ENCODE data around the gene EFCAB7. TPM values are rescaled to one million over a fixed set of nuclear protein-coding genes. Genes with fewer than 3 reads are reported as not detected.
A peak's percentile ranks its signal among the peaks of the same experiment; 100 is the strongest.

EFCAB7 gene
- total and polyA plus RNA-seq, 2 of the 13 experiments (the other 11 are each of a cell fraction or from before 2014, with no cell fraction given) = 1.7 to 5.4 TPM

- TF ChIP-seq, protein P1, sequence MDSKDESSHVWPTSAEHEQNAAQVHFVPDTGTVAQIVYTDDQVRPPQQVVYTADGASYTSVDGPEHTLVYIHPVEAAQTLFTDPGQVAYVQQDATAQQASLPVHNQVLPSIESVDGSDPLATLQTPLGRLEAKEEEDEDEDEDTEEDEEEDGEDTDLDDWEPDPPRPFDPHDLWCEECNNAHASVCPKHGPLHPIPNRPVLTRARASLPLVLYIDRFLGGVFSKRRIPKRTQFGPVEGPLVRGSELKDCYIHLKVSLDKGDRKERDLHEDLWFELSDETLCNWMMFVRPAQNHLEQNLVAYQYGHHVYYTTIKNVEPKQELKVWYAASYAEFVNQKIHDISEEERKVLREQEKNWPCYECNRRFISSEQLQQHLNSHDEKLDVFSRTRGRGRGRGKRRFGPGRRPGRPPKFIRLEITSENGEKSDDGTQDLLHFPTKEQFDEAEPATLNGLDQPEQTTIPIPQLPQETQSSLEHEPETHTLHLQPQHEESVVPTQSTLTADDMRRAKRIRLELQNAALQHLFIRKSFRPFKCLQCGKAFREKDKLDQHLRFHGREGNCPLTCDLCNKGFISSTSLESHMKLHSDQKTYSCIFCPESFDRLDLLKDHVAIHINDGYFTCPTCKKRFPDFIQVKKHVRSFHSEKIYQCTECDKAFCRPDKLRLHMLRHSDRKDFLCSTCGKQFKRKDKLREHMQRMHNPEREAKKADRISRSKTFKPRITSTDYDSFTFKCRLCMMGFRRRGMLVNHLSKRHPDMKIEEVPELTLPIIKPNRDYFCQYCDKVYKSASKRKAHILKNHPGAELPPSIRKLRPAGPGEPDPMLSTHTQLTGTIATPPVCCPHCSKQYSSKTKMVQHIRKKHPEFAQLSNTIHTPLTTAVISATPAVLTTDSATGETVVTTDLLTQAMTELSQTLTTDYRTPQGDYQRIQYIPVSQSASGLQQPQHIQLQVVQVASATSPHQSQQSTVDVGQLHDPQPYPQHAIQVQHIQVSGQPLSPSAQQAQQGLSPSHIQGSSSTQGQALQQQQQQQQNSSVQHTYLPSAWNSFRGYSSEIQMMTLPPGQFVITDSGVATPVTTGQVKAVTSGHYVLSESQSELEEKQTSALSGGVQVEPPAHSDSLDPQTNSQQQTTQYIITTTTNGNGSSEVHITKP (CRISPR knock-in tag; IDR thresholded peaks at IDR 0.05; ENCODE audit: low read depth) = 0 out of 2 replicates have a peak, but pooled peaks have one; percentile 33
- TF ChIP-seq KDM3A (CRISPR knock-in tag; IDR thresholded peaks at IDR 0.05; ENCODE audit: low read depth) (0 out of 2 replicates have a peak, but pooled peaks have one; percentile 25), ZNF468 (CRISPR knock-in tag; IDR thresholded peaks at IDR 0.05) (no peak), RFXANK (CRISPR knock-in tag; IDR thresholded peaks at IDR 0.05) (no peak), ELK4 (CRISPR knock-in tag; IDR thresholded peaks at IDR 0.05; ENCODE audit: borderline replicate concordance) (no peak), POLR2G (IDR thresholded peaks at IDR 0.05; ENCODE audit: low read depth, low read length) (peak; percentile 76), TRAFD1 (CRISPR knock-in tag; IDR thresholded peaks at IDR 0.05; ENCODE audit: borderline replicate concordance) (0 out of 2 replicates have a peak, but pooled peaks have one; percentile 29), ZSCAN9 (CRISPR knock-in tag; IDR thresholded peaks at IDR 0.05; ENCODE audit: borderline replicate concordance) (no peak), FOXO1 (CRISPR knock-in tag; IDR thresholded peaks at IDR 0.05) (peak; percentile 5; the same call in 1 of the 2 replicates)
- TF ChIP-seq, protein P2, sequence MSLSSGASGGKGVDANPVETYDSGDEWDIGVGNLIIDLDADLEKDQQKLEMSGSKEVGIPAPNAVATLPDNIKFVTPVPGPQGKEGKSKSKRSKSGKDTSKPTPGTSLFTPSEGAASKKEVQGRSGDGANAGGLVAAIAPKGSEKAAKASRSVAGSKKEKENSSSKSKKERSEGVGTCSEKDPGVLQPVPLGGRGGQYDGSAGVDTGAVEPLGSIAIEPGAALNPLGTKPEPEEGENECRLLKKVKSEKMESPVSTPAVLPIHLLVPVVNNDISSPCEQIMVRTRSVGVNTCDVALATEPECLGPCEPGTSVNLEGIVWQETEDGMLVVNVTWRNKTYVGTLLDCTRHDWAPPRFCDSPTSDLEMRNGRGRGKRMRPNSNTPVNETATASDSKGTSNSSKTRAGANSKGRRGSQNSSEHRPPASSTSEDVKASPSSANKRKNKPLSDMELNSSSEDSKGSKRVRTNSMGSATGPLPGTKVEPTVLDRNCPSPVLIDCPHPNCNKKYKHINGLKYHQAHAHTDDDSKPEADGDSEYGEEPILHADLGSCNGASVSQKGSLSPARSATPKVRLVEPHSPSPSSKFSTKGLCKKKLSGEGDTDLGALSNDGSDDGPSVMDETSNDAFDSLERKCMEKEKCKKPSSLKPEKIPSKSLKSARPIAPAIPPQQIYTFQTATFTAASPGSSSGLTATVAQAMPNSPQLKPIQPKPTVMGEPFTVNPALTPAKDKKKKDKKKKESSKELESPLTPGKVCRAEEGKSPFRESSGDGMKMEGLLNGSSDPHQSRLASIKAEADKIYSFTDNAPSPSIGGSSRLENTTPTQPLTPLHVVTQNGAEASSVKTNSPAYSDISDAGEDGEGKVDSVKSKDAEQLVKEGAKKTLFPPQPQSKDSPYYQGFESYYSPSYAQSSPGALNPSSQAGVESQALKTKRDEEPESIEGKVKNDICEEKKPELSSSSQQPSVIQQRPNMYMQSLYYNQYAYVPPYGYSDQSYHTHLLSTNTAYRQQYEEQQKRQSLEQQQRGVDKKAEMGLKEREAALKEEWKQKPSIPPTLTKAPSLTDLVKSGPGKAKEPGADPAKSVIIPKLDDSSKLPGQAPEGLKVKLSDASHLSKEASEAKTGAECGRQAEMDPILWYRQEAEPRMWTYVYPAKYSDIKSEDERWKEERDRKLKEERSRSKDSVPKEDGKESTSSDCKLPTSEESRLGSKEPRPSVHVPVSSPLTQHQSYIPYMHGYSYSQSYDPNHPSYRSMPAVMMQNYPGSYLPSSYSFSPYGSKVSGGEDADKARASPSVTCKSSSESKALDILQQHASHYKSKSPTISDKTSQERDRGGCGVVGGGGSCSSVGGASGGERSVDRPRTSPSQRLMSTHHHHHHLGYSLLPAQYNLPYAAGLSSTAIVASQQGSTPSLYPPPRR (CRISPR knock-in tag; IDR thresholded peaks at IDR 0.05; ENCODE audit: borderline replicate concordance) = no peak
- TF ChIP-seq, protein P3, sequence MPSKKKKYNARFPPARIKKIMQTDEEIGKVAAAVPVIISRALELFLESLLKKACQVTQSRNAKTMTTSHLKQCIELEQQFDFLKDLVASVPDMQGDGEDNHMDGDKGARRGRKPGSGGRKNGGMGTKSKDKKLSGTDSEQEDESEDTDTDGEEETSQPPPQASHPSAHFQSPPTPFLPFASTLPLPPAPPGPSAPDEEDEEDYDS (CRISPR knock-in tag; IDR thresholded peaks at IDR 0.05) = peak; percentile 86
- TF ChIP-seq, protein P4, sequence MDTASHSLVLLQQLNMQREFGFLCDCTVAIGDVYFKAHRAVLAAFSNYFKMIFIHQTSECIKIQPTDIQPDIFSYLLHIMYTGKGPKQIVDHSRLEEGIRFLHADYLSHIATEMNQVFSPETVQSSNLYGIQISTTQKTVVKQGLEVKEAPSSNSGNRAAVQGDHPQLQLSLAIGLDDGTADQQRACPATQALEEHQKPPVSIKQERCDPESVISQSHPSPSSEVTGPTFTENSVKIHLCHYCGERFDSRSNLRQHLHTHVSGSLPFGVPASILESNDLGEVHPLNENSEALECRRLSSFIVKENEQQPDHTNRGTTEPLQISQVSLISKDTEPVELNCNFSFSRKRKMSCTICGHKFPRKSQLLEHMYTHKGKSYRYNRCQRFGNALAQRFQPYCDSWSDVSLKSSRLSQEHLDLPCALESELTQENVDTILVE (CRISPR knock-in tag; IDR thresholded peaks at IDR 0.05) = no peak
- TF ChIP-seq, protein P5, sequence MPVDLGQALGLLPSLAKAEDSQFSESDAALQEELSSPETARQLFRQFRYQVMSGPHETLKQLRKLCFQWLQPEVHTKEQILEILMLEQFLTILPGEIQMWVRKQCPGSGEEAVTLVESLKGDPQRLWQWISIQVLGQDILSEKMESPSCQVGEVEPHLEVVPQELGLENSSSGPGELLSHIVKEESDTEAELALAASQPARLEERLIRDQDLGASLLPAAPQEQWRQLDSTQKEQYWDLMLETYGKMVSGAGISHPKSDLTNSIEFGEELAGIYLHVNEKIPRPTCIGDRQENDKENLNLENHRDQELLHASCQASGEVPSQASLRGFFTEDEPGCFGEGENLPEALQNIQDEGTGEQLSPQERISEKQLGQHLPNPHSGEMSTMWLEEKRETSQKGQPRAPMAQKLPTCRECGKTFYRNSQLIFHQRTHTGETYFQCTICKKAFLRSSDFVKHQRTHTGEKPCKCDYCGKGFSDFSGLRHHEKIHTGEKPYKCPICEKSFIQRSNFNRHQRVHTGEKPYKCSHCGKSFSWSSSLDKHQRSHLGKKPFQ (CRISPR knock-in tag; IDR thresholded peaks at IDR 0.05; ENCODE audit: insufficient replicate concordance) = peak; percentile 31
Measured at GRCh38 chr1:63593303-63593885, 70.1 kb downstream of the EFCAB7 start, which contains the start of gene PGM1 (continued).
